IPS-15b (cell line): ENCODE results near the gene KYNU.
"Not testable (repeated sequence)": the region's sequence is repeated elsewhere in the genome, so short reads cannot be mapped to it uniquely, and the experiment has no call there.

Source experiments
- H3K27me3 ChIP-seq: one replicate; pipeline ENCODE4 v1.6.1; 2013; ENCODE audit warnings: low read length; ENCODE audit not compliant: control insufficient read depth, insufficient read depth
- H3K36me3 ChIP-seq: one replicate; pipeline ENCODE4 v1.6.1; 2013; ENCODE audit warnings: low read length; ENCODE audit not compliant: control insufficient read depth, insufficient read depth
- H3K4me1 ChIP-seq: one replicate; pipeline ENCODE4 v1.6.1; 2013; ENCODE audit warnings: mild to moderate bottlenecking, low read length; ENCODE audit not compliant: control insufficient read depth, insufficient read depth
- H3K4me3 ChIP-seq: one replicate; pipeline ENCODE4 v1.5.1; 2013; ENCODE audit warnings: low read depth, low read length
- H3K9ac ChIP-seq: one replicate; pipeline ENCODE4 v1.6.1; 2013; ENCODE audit warnings: low read depth, mild to moderate bottlenecking, low read length
- H3K9me3 ChIP-seq: one replicate; pipeline ENCODE4 v1.6.1; 2013; ENCODE audit warnings: mild to moderate bottlenecking, low read length; ENCODE audit not compliant: control insufficient read depth, insufficient read depth

The KYNU gene

DNA sequence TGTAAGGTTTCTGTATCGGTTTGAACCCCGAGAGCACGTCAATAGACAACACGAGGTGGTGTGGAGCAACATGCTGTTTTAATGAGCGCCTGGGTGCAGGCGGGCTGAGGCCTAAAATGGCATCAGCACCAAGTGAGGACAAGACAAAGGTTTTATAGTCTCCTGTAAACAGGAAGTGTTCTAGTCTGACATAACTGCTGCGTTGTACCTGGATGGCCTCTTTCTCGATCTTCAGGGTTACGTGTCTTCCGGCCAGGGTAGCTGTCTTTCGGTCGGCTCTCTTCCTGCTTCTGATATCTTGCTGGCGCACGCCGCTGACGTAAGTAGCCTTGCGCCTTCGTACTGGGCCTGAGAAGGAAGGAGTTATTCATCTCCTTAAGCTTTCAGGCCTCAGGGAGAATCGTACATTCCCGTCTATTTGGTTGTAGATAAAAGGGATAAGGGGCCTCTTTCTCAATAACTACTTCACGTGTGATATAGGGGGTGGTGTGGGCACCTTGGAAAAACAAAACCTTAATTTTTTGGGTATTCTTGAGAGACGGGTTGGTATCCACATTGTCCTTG, 53.5 kb downstream of the KYNU start:
- Histone ChIP-seq H3K9ac (no peak overlapping the region), H3K36me3 (no peaks in the 10 kb centered on the region), H3K9me3 (no peaks in the 10 kb centered on the region), H3K4me1 (no peaks in the 10 kb centered on the region), H3K4me3 (no peak overlapping the region), H3K27me3 (no peaks in the 10 kb centered on the region)

GRCh38 chr2:142933916-142934315, 56.5 kb downstream of the KYNU start:
- Histone ChIP-seq H3K36me3 (no peaks in the 10 kb centered on the region), H3K27me3 (no peaks in the 10 kb centered on the region), H3K9me3 (no peaks in the 10 kb centered on the region), H3K9ac (no peak overlapping the region), H3K4me3 (no peak overlapping the region), H3K4me1 (no peaks in the 10 kb centered on the region)

- H3K9ac ChIP-seq, result no peak overlapping the region
- H3K4me1 ChIP-seq, result peaks cover 1% of the 10 kb centered on the region
- no peaks in the 10 kb centered on the region for H3K9me3 ChIP-seq
- no peaks in the 10 kb centered on the region for H3K36me3 ChIP-seq
- no peak overlapping the region for H3K4me3 ChIP-seq
- H3K27me3 ChIP-seq, result no peaks in the 10 kb centered on the region
Observed at GRCh38 chr2:142935563-142936089, 58.2 kb downstream of the KYNU start.

- H3K4me3 ChIP-seq, result no peak overlapping the region
- H3K36me3 ChIP-seq, result no peaks in the 10 kb centered on the region
- no peak overlapping the region for H3K9ac ChIP-seq
- no peaks in the 10 kb centered on the region for H3K27me3 ChIP-seq
- H3K9me3 ChIP-seq, result no peaks in the 10 kb centered on the region
- H3K4me1 ChIP-seq, result peaks cover 2% of the 10 kb centered on the region
Observed at GRCh38 chr2:142936629-142937028, 59.2 kb downstream of the KYNU start.

GRCh38 chr2:142937347-142937746, 59.9 kb downstream of the KYNU start:
- peaks cover 2% of the 10 kb centered on the region for H3K4me1 ChIP-seq
- no peaks in the 10 kb centered on the region for H3K36me3 ChIP-seq
- H3K27me3 ChIP-seq, result no peaks in the 10 kb centered on the region

DNA sequence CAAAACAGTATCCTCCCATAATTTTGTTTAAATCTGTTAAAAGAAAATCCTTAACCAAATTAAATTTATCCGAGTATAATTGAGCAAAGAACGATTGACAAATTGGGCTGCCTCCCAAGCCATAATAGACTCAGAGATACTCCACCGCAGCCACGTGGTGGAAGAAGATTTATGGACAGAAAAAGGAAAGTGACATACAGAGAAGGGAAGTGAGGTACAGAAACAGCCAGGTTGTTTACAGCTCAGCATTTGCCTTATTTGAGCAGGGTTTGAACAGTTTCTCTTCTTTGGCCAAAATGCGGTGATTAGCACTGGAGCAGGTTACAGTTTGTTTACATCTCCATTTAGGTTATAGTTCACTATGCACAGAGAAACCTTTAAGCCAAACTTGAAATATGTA, 60.8 kb downstream of the KYNU start:
- Histone ChIP-seq H3K4me3 (no peak overlapping the region), H3K9ac (no peak overlapping the region), H3K27me3 (no peaks in the 10 kb centered on the region), H3K4me1 (peaks cover 2% of the 10 kb centered on the region), H3K9me3 (no peaks in the 10 kb centered on the region), H3K36me3 (no peaks in the 10 kb centered on the region)

More at GRCh38 chr2:142937347-142937746, 59.9 kb downstream of the KYNU start:
- Histone ChIP-seq H3K4me3 (no peak overlapping the region), H3K9ac (no peak overlapping the region), H3K9me3 (no peaks in the 10 kb centered on the region)

- Histone ChIP-seq H3K4me1 (peaks cover 2% of the 10 kb centered on the region), H3K4me3 (no peak overlapping the region), H3K9me3 (no peaks in the 10 kb centered on the region), H3K36me3 (no peaks in the 10 kb centered on the region), H3K27me3 (no peaks in the 10 kb centered on the region), H3K9ac (no peak overlapping the region)
Observed at GRCh38 chr2:142940606-142941223, 63.3 kb downstream of the KYNU start.

DNA sequence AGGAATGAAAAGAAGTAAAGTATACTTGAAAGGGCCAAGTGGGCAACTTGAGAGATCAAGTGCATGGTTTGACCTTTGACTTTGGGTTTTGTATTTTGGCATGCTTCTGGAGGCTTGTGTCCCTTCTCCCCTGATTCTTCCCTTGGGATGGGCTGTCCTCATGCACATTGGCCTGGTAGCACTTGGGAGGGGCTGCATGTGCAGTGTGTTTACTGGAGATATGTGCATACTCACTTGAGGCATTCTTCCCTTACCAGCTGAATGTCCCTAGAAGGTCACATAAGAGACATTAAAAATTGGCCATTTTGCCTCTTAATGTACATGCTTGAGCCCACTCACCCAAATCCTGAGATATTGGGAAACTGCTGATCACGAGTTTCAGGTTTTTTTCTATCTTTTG, 65.2 kb downstream of the KYNU start:
- Histone ChIP-seq H3K4me1 (peaks cover 2% of the 10 kb centered on the region), H3K36me3 (no peaks in the 10 kb centered on the region), H3K4me3 (no peak overlapping the region), H3K27me3 (no peaks in the 10 kb centered on the region), H3K9me3 (no peaks in the 10 kb centered on the region), H3K9ac (no peak overlapping the region)

GRCh38 chr2:142944264-142944663, 66.8 kb downstream of the KYNU start:
- Histone ChIP-seq H3K4me3 (no peak overlapping the region), H3K4me1 (peaks cover 2% of the 10 kb centered on the region), H3K36me3 (no peaks in the 10 kb centered on the region), H3K9me3 (peaks cover 4% of the 10 kb centered on the region), H3K27me3 (no peaks in the 10 kb centered on the region), H3K9ac (no peak overlapping the region)

GRCh38 chr2:142944721-142945120, 67.3 kb downstream of the KYNU start:
- Histone ChIP-seq H3K9me3 (peaks cover 4% of the 10 kb centered on the region), H3K9ac (no peak overlapping the region), H3K4me3 (no peak overlapping the region), H3K27me3 (no peaks in the 10 kb centered on the region), H3K36me3 (no peaks in the 10 kb centered on the region), H3K4me1 (peaks cover 2% of the 10 kb centered on the region)

DNA sequence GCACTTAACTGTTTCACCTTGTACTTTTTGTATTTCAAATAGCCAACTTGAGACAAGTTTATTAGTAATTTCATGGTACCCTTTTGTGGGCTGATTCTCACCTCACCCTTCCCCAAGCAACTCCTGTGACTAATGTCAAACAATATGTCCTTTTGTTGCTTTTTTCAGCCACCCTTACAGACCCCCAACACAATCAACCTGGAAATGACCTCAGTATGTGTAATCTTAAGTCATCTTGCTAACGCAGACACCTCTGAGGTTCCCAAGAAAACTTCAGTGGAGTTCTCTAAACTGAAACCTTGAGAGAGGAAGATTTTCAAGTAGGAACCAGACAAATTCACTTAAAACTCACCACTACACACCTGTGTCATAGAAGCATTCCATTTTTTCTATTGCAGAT, 69.5 kb downstream of the KYNU start:
- no peaks in the 10 kb centered on the region for H3K27me3 ChIP-seq
- no peaks in the 10 kb centered on the region for H3K4me1 ChIP-seq

GRCh38 chr2:142948723-142949122, 71.3 kb downstream of the KYNU start:
- H3K9me3 ChIP-seq, H3K9ac ChIP-seq, H3K4me3 ChIP-seq, H3K27me3 ChIP-seq, H3K36me3 ChIP-seq, H3K4me1 ChIP-seq: not testable (repeated sequence)

More for the DNA sequence above, 69.5 kb downstream of the KYNU start:
- H3K9me3 ChIP-seq, result peaks cover 4% of the 10 kb centered on the region
- no peak overlapping the region for H3K9ac ChIP-seq
- H3K4me3 ChIP-seq, result no peak overlapping the region
- no peaks in the 10 kb centered on the region for H3K36me3 ChIP-seq
